Measurements from ENCODE around the gene PLEKHM1.
"Not testable (repeated sequence)": the region's sequence is repeated elsewhere in the genome, so short reads cannot be mapped to it uniquely, and the experiment has no call there.

- TF ChIP-seq, protein P1, sequence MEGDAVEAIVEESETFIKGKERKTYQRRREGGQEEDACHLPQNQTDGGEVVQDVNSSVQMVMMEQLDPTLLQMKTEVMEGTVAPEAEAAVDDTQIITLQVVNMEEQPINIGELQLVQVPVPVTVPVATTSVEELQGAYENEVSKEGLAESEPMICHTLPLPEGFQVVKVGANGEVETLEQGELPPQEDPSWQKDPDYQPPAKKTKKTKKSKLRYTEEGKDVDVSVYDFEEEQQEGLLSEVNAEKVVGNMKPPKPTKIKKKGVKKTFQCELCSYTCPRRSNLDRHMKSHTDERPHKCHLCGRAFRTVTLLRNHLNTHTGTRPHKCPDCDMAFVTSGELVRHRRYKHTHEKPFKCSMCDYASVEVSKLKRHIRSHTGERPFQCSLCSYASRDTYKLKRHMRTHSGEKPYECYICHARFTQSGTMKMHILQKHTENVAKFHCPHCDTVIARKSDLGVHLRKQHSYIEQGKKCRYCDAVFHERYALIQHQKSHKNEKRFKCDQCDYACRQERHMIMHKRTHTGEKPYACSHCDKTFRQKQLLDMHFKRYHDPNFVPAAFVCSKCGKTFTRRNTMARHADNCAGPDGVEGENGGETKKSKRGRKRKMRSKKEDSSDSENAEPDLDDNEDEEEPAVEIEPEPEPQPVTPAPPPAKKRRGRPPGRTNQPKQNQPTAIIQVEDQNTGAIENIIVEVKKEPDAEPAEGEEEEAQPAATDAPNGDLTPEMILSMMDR (IDR thresholded peaks at IDR 0.05), result not testable (repeated sequence)
- not testable (repeated sequence) for TF ChIP-seq POLR2A (IDR thresholded peaks at IDR 0.05)
Observed at GRCh38 chr17:45452329-45453224, 37.9 kb downstream of the PLEKHM1 start.

Measured in heart left ventricle (tissue), 13 donors.